ENCODE data around the gene METRNL. TPM values are rescaled to one million over a fixed set of nuclear protein-coding genes. Genes with fewer than 3 reads are reported as not detected.

Gene METRNL
- total RNA-seq, 1 donor from 2014 or later, result 79.9 TPM

DNA sequence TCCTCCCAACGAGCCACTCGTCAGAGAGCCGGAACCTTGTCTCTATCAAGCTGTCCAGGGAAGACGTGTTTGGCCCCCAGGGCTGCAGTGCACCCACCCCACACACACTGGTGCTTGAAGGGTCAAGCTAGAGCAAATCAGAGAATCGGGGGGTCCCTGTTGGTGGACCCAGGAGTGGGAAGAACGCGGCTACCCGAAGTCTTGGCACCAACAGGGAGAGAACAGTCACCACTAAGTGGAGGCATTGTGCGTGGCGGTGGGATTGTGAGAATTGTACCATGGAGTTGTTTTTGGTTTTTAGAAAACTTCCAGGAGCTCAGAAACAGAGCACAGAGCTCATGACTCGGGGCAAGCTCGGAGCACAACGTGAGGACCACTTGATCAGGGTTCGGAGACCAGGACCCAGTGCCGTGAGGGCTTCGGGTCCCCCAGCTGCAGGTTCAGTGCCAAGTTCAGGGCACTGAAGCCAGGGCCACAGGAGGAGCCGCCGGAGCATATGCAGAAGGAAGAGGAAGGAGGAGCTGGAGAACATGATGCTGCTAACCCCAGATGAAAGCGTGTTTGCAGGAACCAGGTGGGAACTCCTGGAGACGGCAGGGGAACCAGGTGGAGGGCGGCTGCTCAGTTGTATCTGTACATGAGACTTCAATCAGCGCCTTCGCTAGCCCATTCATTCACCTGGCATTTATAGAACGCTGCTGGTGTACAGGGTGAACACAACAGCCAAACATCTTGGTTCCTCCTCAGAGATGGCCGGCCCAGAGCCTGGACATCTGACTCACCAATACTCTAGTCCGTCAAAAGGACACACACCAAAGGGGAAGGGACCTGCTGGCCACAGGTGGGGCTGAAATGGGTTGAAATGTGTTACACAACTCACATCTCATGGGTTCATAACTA, 42.8 kb downstream of the METRNL start:
- DNase-seq (no peak), ATAC-seq (no peak)
- H3K36me3 ChIP-seq, result no peaks in the 10 kb centered on the region
- H3K27ac ChIP-seq, result no peak overlapping the region
- H3K4me1 ChIP-seq, result peaks cover 12% of the 10 kb centered on the region
- H3K27me3 ChIP-seq, result no peaks in the 10 kb centered on the region
- intact Hi-C loops (cut with DNase I), result no loop called here
- no peak overlapping the region for H3K4me3 ChIP-seq
- no peak for TF ChIP-seq CTCF (IDR thresholded peaks at IDR 0.05)
- H3K9me3 ChIP-seq, result no peaks in the 10 kb centered on the region

GRCh38 chr17:83122834-83123233, 43.4 kb downstream of the METRNL start:
- Histone ChIP-seq H3K9me3 (no peaks in the 10 kb centered on the region), H3K4me3 (no peak overlapping the region), H3K36me3 (no peaks in the 10 kb centered on the region), H3K27me3 (no peaks in the 10 kb centered on the region), H3K27ac (no peak overlapping the region), H3K4me1 (peaks cover 12% of the 10 kb centered on the region)
- no peak for ATAC-seq
- intact Hi-C loops (cut with DNase I), result no loop called here
- TF ChIP-seq CTCF (IDR thresholded peaks at IDR 0.05), result no peak
- DNase-seq, result no peak

DNA sequence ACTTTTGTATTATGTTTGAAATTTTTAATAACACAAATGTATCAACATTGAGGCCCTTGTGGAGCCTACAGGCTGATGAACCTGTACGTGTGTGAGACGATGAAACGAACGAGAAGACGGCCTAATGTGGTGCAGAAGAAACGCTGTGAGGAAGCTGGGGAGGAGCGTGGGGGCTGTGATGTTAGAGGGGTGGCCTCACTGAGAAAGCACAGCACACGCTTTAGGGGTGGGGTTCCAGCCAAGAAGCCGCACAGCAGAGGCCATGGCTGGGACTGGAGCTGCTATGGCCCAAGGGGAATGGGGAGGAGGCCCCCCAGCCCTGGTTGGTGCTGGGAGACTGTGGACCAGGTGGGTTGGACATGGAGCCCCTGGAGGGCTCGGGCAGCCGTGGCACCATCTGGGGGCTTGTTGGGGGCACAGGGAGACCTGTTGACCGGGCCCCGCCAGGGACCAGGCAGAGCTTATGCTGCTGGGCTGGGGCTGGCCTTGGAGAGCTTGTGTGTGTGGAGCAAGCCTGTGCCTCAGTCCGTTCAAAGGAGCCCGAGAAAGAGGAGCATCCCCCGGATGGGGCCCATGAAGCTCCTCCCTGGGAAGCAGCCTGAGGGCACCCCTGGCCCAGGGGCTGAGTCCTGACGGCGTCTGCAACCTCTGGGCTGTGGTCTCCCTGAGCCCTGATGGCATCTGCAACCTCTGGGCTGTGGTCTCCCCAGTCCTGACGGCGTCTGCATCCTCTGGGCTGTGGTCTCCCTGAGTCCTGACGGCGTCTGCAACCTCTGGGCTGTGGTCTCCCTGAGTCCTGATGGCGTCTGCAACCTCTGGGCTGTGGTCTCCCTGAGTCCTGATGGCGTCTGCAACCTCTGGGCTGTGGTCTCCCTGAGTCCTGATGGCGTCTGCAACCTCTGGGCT, 44.7 kb downstream of the METRNL start:
- Histone ChIP-seq H3K4me3 (no peak overlapping the region), H3K36me3 (no peaks in the 10 kb centered on the region), H3K27me3 (no peaks in the 10 kb centered on the region), H3K9me3 (no peaks in the 10 kb centered on the region), H3K27ac (no peak overlapping the region), H3K4me1 (peaks cover 8% of the 10 kb centered on the region)
- ATAC-seq (no peak), DNase-seq (peak; percentile 58)
- no peak for TF ChIP-seq CTCF (IDR thresholded peaks at IDR 0.05)
- intact Hi-C loops (cut with DNase I), result no loop called here

- ATAC-seq, result no peak
- Histone ChIP-seq H3K9me3 (no peaks in the 10 kb centered on the region), H3K4me3 (no peak overlapping the region), H3K27ac (no peak overlapping the region), H3K36me3 (no peaks in the 10 kb centered on the region), H3K27me3 (no peaks in the 10 kb centered on the region), H3K4me1 (peaks cover 4% of the 10 kb centered on the region)
- peak; percentile 57 for DNase-seq
- TF ChIP-seq CTCF (IDR thresholded peaks at IDR 0.05), result no peak
- intact Hi-C loops (cut with DNase I), result no loop called here
Measured at GRCh38 chr17:83124871-83125514, 45.6 kb downstream of the METRNL start.

DNA sequence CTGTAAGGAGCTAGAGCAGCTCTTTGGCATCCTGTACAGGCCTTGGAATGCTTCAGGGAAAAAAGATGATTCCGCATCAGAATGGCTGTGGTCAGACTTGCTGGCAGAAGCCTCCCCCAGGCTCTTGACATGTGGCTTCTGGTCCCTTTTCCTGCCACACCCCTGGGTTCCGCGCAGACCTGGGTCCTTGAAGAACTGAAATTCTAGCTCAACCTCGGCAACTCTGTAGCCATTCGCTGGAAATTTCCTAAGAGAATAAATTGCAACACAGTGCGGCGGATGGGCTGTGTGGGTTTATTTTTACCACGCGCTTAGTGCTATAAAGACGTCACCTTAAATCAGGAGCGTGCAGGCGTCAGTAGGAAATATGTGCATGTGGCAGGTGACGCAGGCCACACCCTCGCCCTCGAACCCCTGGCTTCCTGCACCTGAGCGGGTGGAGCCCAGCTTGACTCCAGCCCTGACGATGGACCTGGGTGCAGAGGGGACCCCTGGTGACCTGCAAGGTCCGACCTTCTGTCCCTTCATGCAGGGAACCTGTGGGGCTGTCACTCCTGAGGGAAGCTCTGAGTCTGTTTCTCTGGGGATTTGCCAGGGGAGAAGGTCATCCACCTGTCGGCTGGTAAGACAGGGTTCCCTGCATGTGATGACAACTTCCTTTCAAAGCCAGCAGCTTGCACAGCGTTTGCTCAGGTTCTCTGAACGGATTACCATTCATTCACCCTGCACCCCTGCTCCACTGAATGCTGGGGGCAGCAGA, 46.3 kb downstream of the METRNL start:
- ATAC-seq (peak; percentile 81), DNase-seq (peak; percentile 78)
- Histone ChIP-seq H3K9me3 (no peaks in the 10 kb centered on the region), H3K27ac (no peak overlapping the region), H3K4me3 (no peak overlapping the region), H3K36me3 (no peaks in the 10 kb centered on the region), H3K27me3 (no peaks in the 10 kb centered on the region), H3K4me1 (peaks cover 4% of the 10 kb centered on the region)
- no peak for TF ChIP-seq CTCF (IDR thresholded peaks at IDR 0.05)
- intact Hi-C loops (cut with DNase I), result no loop called here

Data from upper lobe of right lung (tissue), 1 donor.